ENCODE results near the gene MED25. TPM values are rescaled to one million over a fixed set of nuclear protein-coding genes. Genes with fewer than 3 reads are reported as not detected.

The MED25 gene
- polyA plus RNA-seq, 3 donors = 13.9 to 52.9 (median 18.5) TPM

- Histone ChIP-seq H3K79me2 (ENCODE audit: insufficient read depth, low read length) (peaks cover 20% of the 10 kb centered on the region), H3K4me3 (replicated peaks in 1 of 3; ENCODE audit: low read depth in 2 of 3, low read length in 3 of 3) (peak overlapping the region in 1 of 3 experiments; percentile 99), H3K4me2 (replicated peaks; ENCODE audit: extremely low read depth, low read length, poor library complexity, severe bottlenecking) (peak overlapping the region; percentile 96), H4K20me1 (ENCODE audit: insufficient read depth, low read length) (peaks cover 28% of the 10 kb centered on the region), H3K9me3 (replicated peaks in 1 of 2; ENCODE audit: control insufficient read depth in 1 of 2, insufficient read depth in 1 of 2, low read length in 2 of 2) (peaks cover 4% of the 10 kb centered on the region in 2 donors), H3K27me3 (ENCODE audit: control insufficient read depth in 2 of 2, insufficient read depth in 2 of 2, low read length in 2 of 2) (peaks cover 7 to 12% of the 10 kb centered on the region in 2 donors), H3K36me3 (replicated peaks in 1 of 2; ENCODE audit: control insufficient read depth in 1 of 2, insufficient read depth in 2 of 2, low read length in 2 of 2) (no peaks in the 10 kb centered on the region), H2AFZ (ENCODE audit: insufficient read depth, low read depth, low read length, poor library complexity, severe bottlenecking) (peak overlapping the region; percentile 92), H3K27ac (ENCODE audit: low read depth in 1 of 2, low read length in 2 of 2) (peak overlapping the region in 1 of 2 donors; percentile 97), H3K4me1 (ENCODE audit: control insufficient read depth in 1 of 2, insufficient read depth in 2 of 2, low read length in 2 of 2) (peaks cover 40 to 49% of the 10 kb centered on the region in 2 donors), H3K9ac (ENCODE audit: insufficient read depth, low read length, poor library complexity, severe bottlenecking) (no peak overlapping the region)
- Mint-ChIP-seq H3K27ac (peak overlapping the region in 6 of 7 donors; percentile 81 to 99 (median 92)), H3K36me3 (peaks cover 8 to 9% of the 10 kb centered on the region in 2 donors), H3K4me1 (peaks cover 49% of the 10 kb centered on the region), H3K27me3 (ENCODE audit: low read depth in 3 of 3) (peaks cover 14 to 17% (median 14%) of the 10 kb centered on the region in 3 donors), H3K4me3 (peak overlapping the region; percentile 88 to 92), H3K9me3 (peaks cover 4 to 11% (median 8%) of the 10 kb centered on the region in 7 donors)
- WGBS (ENCODE audit: insufficient coverage) = 94% methylated on average over 15 of the region's 15 CpGs
- no peak for DNase-seq
- intact Hi-C loops (cut with micrococcal nuclease) = loop anchor here (2.0 to 5.0 kb wide), 3 partner anchors 17 to 32 kb away; partner anchors contain the start of genes MED25 (in 2 of the 2) and PNKP (in 1 of the 2)
- no peak for TF ChIP-seq CTCF (IDR thresholded peaks at IDR 0.05)
Measured at GRCh38 chr19:49849433-49850220, 31.5 kb downstream of the MED25 start.

- DNase-seq = no peak
- H3K9ac ChIP-seq (ENCODE audit: insufficient read depth, low read length, poor library complexity, severe bottlenecking) = no peak overlapping the region
- Mint-ChIP-seq H3K4me3 (peak overlapping the region; percentile 88 to 92), H3K9me3 (peaks cover 4 to 11% (median 8%) of the 10 kb centered on the region in 7 donors), H3K27me3 (ENCODE audit: low read depth in 3 of 3) (peaks cover 14 to 17% (median 14%) of the 10 kb centered on the region in 3 donors), H3K4me1 (peaks cover 44% of the 10 kb centered on the region), H3K36me3 (peaks cover 8 to 9% of the 10 kb centered on the region in 2 donors), H3K27ac (peak overlapping the region; percentile 73 to 99 (median 94))
- H3K79me2 ChIP-seq (ENCODE audit: insufficient read depth, low read length) = peaks cover 20% of the 10 kb centered on the region
- peaks cover 4% of the 10 kb centered on the region in 2 donors for H3K9me3 ChIP-seq (replicated peaks in 1 of 2; ENCODE audit: control insufficient read depth in 1 of 2, insufficient read depth in 1 of 2, low read length in 2 of 2)
- H2AFZ ChIP-seq (ENCODE audit: insufficient read depth, low read depth, low read length, poor library complexity, severe bottlenecking) = peak overlapping the region; percentile 92
- no peaks in the 10 kb centered on the region for H3K36me3 ChIP-seq (replicated peaks in 1 of 2; ENCODE audit: control insufficient read depth in 1 of 2, insufficient read depth in 2 of 2, low read length in 2 of 2)
- peak overlapping the region; percentile 96 for H3K4me2 ChIP-seq (replicated peaks; ENCODE audit: extremely low read depth, low read length, poor library complexity, severe bottlenecking)
- WGBS (ENCODE audit: insufficient coverage) = 59% methylated on average over 5 of the region's 12 CpGs
- H3K4me3 ChIP-seq (replicated peaks in 1 of 3; ENCODE audit: low read depth in 2 of 3, low read length in 3 of 3) = peak overlapping the region; percentile 14 to 99 (median 96)
- H3K27ac ChIP-seq (ENCODE audit: low read depth in 1 of 2, low read length in 2 of 2) = peak overlapping the region in 1 of 2 donors; percentile 97
- no peak for TF ChIP-seq CTCF (IDR thresholded peaks at IDR 0.05)
- peaks cover 35 to 43% of the 10 kb centered on the region in 2 donors for H3K4me1 ChIP-seq (ENCODE audit: control insufficient read depth in 1 of 2, insufficient read depth in 2 of 2, low read length in 2 of 2)
- peaks cover 7 to 12% of the 10 kb centered on the region in 2 donors for H3K27me3 ChIP-seq (ENCODE audit: control insufficient read depth in 2 of 2, insufficient read depth in 2 of 2, low read length in 2 of 2)
- intact Hi-C loops (cut with micrococcal nuclease) = loop anchor here (2.0 to 5.0 kb wide), 3 partner anchors 17 to 33 kb away; partner anchors contain the start of genes MED25 (in 2 of the 2) and PNKP (in 1 of the 2)
- H4K20me1 ChIP-seq (ENCODE audit: insufficient read depth, low read length) = peaks cover 34% of the 10 kb centered on the region
Measured at GRCh38 chr19:49850221-49850486, 32.1 kb downstream of the MED25 start.
